Left kidney (tissue), 8 donors: Measurements from ENCODE around the gene HYOU1. TPM values are rescaled to one million over a fixed set of nuclear protein-coding genes. Genes with fewer than 3 reads are reported as not detected.
A peak's percentile ranks its signal among the peaks of the same experiment; 100 is the strongest.
"Not testable (repeated sequence)": the region's sequence is repeated elsewhere in the genome, so short reads cannot be mapped to it uniquely, and the experiment has no call there.

Experiments
- DNase-seq: peaks from one replicate; pipeline ENCODE4 v3.0.0-alpha.2; 2013
- long read RNA-seq, 8 donors: transcript quantifications; one replicate each; lab custom pipeline, GENCODE V29; 2026
- polyA plus RNA-seq: library from polyadenylated mRNA; unstranded; fragments of 120-200 nt; gene quantifications from one replicate; pipeline ENCODE4 v1.2.1, GENCODE V29; 2013; ENCODE audit not compliant: insufficient read length

Gene HYOU1, protein sequence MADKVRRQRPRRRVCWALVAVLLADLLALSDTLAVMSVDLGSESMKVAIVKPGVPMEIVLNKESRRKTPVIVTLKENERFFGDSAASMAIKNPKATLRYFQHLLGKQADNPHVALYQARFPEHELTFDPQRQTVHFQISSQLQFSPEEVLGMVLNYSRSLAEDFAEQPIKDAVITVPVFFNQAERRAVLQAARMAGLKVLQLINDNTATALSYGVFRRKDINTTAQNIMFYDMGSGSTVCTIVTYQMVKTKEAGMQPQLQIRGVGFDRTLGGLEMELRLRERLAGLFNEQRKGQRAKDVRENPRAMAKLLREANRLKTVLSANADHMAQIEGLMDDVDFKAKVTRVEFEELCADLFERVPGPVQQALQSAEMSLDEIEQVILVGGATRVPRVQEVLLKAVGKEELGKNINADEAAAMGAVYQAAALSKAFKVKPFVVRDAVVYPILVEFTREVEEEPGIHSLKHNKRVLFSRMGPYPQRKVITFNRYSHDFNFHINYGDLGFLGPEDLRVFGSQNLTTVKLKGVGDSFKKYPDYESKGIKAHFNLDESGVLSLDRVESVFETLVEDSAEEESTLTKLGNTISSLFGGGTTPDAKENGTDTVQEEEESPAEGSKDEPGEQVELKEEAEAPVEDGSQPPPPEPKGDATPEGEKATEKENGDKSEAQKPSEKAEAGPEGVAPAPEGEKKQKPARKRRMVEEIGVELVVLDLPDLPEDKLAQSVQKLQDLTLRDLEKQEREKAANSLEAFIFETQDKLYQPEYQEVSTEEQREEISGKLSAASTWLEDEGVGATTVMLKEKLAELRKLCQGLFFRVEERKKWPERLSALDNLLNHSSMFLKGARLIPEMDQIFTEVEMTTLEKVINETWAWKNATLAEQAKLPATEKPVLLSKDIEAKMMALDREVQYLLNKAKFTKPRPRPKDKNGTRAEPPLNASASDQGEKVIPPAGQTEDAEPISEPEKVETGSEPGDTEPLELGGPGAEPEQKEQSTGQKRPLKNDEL
- polyA plus RNA-seq, result 114 TPM
- long read RNA-seq, donor 1, full-length matches to known transcripts, result 7 of 12 reads
- long read RNA-seq, donor 1, partial matches to known transcripts, result 5 of 12 reads
- long read RNA-seq, donor 1, other reads (novel, unspliced or antisense), result 0 of 12 reads
- long read RNA-seq, donor 2, full-length matches to known transcripts, result 2 of 2 reads
- long read RNA-seq, donor 2, partial matches to known transcripts, result 0 of 2 reads
- long read RNA-seq, donor 2, other reads (novel, unspliced or antisense), result 0 of 2 reads
- long read RNA-seq, donor 3, full-length matches to known transcripts, result 7 of 7 reads
- long read RNA-seq, donor 3, partial matches to known transcripts, result 0 of 7 reads
- long read RNA-seq, donor 3, other reads (novel, unspliced or antisense), result 0 of 7 reads
- long read RNA-seq, donor 4, result 0 reads
- long read RNA-seq, donor 5, full-length matches to known transcripts, result 2 of 8 reads
- long read RNA-seq, donor 5, partial matches to known transcripts, result 0 of 8 reads
- long read RNA-seq, donor 5, other reads (novel, unspliced or antisense), result 6 of 8 reads
- long read RNA-seq, donor 6, full-length matches to known transcripts, result 6 of 11 reads
- long read RNA-seq, donor 6, partial matches to known transcripts, result 5 of 11 reads
- long read RNA-seq, donor 6, other reads (novel, unspliced or antisense), result 0 of 11 reads
- long read RNA-seq, donor 7, full-length matches to known transcripts, result 9 of 9 reads
- long read RNA-seq, donor 7, partial matches to known transcripts, result 0 of 9 reads
- long read RNA-seq, donor 7, other reads (novel, unspliced or antisense), result 0 of 9 reads
- long read RNA-seq, donor 8, partial matches to known transcripts, result 0 of 3 reads
- long read RNA-seq, donor 8, other reads (novel, unspliced or antisense), result 0 of 3 reads

DNA sequence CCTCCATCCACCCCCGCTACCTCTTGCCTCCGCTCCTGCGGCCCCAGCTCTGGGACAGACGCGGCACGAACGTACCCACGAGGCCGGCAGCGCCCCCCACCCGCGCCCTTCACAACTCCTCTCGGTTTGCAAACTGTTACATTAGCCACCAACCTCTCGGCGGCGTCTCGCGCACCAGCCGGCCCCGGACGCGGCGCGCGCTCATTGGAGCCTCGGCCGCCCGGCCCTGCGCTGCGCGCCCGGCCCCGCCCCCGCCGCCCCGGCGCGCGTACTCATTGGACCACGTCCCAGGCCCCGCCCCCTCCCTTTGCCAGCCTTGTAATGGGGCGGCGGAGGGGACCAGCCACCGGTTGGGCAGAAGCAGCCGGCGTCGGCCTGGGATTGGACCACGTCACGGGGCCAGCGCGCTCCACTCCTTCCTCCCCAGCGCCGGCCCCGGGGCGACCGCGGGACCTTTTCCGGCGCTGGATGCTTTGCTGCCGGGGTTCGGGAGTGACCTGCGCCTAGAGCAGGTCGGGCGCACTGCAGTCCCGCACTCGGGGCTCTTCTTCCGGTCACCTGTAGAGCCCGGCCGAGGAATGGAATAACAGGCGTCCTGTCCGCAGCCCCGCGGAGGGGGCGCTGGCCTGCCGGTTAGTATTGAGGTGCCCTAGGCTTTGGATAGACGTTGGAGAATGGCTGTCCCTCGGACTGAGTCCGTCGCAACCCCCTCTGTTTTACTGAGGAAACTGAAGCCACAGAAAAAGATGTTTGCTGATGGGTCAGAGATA is at the start of gene HYOU1:
TSS of gene HYOU1 (minus strand) at position 206 of the 770 bp plus-strand sequence. CDS start 1,045 bp downstream, outside the sequence.
- DNase-seq, result peak; percentile 96

DNA sequence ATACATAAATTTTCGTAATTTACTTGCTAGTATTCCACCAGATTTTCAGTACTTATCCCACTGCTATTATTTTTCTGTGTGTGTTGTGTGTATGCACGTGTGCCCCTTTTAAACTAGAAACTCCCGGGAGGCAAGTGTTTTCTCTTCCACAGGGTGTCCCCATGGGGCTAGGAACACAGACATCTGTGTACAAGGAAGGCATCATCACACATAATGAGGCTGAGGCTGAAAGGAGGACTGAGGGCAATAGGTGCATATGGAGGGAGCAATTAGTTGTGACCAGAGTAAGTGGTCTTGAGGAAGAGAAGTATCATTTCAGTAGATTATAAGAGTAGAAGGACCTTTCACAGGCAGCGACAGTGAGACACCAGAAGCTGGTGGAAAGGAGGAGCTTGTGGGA is 46.8 kb upstream of the HYOU1 start:
- DNase-seq, result no peak

DNA sequence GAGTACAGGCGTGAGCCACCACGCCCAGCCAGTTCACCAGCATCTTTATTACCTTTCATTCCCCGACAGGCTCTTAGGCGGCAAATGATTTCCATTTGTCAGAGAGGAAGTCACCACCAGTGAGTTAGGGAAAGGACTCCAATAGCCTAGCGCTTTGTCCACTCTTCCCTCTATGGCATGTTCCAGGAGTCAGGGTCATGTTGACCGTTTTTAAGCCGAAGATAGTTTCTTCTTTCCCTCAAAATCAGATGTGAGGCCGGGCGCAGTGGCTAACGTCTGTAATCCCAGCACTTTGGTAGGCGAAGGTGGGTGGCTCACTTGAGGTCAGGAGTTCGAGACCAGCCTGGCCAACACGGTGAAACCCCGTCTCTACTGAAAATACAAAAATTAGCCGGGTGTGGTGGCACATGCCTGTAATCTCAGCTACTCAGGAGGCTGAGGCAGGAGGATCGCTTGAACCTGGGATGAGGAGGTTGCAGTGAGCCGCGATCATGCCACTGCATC is 46.2 kb upstream of the HYOU1 start:
- DNase-seq, result not testable (repeated sequence)

DNA sequence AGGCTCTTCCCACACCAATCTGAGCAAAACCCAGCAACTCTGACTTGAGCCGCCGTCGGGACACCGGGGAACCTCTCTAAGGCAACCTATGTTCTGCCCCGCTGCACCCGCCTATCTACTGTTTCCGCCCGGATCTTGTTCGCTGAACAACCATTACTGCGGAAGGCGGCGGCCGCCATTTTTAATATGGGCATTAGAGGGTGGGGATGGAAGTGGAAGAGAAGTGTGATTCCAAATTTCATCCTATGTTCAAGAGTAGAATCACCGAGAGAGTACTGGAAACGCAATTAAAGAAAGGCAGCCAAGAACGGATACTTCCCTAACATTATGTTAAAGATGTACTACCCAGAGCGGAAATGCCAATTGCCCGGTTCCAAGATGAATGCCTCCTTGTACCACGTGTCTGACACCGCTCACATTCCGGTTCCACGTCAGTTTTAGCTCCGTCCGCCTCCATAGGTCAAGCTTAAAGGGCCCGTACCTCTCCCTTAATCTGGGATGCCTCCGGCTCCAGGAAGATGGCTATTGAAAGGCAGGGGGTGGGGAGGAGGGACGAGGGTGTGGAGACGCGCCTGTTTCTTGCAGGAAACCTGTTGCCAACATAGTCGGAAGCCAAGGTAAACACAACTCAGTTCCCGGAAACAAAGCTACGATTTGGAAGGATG is 44.9 kb upstream of the HYOU1 start, which contains the start of gene DPAGT1:
TSS of gene DPAGT1 (minus strand) at position 95 of the 665 bp plus-strand sequence. CDS start 198 bp downstream, outside the sequence.
- peak; percentile 94 for DNase-seq

DNA sequence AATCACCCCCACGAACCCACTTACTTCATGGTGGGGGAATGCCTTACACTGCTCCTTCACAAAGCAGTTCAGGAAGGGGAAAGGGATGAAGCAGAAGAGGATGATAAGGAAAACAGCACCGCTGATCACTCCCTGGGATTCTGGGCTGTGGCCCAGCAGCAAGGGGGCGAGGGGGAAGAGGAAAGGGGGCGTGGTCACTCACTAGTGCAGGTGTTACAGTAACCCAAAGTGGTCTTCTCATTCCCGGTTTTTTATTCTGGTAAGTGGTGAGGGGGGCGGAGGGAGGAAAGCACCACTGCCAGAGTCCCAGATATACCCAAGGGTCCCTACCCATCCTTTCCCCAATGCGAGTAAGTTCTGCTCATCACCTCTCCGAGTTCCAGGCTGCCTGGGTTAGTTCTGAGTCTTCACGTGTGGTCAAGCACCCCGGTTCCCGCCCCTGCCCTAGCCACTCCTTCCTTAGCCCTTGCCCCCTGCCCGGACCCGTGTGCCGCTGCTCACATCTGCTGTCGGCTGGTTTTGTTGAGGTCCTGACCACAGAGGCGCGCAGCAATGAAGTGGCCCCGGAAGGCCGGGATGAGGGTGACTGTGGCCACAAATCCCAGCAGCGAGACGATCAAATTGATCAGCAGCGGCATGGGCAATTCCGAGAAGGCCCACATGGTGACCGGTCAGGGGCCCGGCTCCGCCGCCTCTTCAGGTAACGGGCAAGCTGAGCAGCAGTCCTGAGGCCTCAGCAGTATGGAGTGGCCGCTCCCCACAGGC is 44.2 kb upstream of the HYOU1 start:
- no peak for DNase-seq

DNA sequence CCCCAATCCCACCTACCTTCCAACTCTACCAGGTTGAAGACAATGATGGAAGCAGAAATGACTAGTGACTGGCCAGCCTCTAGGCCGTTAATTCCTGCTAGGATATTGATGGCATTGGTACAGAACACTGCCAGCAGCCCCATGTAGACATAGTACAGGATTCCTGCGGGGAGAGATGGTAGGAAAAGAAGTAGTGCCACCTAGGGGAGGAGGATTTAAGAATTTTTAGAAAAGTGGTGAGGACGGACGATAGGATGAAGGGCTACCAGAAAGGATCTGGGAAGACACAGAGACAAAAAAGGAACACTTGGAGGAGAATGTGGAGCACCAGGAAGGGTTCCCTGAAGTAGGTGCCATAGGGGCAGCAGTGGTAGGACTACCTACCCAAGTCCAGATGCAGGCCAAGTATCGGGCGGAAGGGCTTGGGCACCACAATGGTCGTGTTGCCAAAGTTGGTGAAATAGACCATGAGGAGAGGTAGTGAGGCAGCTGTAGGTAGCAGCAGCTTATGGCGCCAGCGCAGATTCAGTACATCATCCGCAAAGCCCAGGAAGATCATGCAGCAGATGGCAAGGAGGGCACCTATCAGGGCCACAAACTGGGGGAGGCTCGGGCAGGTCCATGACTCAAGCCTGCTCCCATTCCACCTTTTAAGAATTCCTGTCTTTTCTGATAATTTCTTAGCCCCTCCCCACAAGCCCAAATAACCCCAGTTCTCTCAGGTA is 43.4 kb upstream of the HYOU1 start:
- DNase-seq, result no peak

DNA sequence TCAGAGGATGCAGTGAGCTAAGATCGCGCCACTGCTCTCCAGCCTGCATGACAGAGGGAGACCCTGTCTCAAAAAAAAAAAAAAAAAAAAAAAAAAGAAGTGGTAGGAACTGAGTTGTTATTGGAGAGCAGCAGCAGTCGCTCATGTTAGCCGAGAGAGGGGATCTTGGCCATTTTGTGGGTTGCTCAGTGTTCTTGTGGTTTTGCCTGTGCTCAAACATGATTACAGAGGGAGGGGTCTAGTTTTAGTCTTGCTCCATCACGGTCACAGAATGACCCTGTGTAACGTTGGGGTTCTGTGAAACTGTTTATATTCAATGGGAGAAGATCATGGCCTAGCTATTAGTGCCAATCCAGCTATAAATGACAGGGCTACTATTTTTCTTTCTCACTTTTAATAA is 42.7 kb upstream of the HYOU1 start:
- no peak for DNase-seq

DNA sequence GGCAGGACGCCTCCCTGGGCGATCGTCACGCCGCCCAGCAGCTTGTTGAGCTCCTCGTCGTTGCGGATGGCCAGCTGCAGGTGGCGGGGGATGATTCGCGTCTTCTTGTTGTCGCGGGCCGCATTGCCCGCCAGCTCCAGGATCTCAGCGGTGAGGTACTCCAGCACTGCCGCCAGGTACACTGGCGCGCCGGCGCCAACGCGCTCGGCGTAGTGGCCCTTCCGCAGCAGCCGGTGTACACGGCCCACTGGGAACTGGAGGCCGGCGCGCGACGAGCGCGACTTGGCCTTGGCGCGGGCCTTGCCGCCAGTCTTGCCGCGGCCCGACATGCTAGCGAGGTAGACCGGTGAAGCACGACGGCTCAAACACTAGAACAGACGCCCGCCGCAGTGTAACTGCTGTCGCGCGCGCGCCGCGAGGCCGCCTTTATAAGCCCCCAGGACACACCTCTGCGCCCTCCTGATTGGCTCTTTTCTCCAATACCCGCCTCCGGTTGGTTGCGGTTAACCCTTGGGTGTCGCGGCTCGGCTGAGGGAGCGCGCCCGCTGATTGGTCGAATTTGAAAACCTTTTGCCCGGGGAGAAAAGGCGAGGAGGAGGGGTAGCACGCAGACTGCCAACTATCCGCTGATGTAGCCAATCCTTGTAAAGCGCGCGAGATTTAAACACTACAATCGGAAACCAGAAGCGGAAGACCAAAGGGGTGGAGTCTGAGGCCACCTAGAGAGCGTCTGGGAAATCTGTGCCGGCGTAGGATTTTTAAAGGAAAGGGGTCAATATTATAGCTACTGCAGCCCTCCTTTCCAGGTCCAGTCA is 38.3 kb upstream of the HYOU1 start:
- DNase-seq, result peak; percentile 99

DNA sequence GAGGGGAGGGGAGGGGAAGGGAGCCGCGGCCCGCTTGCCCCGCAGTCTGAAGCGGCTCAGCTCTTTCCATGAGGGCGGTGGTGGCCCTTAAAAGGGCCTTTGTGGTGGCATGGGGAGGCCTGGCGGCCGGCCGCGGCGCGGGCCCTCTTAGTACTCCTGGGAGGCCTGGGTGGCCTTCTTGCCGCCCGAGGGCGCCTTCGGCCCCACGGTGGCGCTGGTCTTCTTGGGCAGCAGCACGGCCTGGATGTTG is 37.7 kb upstream of the HYOU1 start:
- peak; percentile 62 for DNase-seq

DNA sequence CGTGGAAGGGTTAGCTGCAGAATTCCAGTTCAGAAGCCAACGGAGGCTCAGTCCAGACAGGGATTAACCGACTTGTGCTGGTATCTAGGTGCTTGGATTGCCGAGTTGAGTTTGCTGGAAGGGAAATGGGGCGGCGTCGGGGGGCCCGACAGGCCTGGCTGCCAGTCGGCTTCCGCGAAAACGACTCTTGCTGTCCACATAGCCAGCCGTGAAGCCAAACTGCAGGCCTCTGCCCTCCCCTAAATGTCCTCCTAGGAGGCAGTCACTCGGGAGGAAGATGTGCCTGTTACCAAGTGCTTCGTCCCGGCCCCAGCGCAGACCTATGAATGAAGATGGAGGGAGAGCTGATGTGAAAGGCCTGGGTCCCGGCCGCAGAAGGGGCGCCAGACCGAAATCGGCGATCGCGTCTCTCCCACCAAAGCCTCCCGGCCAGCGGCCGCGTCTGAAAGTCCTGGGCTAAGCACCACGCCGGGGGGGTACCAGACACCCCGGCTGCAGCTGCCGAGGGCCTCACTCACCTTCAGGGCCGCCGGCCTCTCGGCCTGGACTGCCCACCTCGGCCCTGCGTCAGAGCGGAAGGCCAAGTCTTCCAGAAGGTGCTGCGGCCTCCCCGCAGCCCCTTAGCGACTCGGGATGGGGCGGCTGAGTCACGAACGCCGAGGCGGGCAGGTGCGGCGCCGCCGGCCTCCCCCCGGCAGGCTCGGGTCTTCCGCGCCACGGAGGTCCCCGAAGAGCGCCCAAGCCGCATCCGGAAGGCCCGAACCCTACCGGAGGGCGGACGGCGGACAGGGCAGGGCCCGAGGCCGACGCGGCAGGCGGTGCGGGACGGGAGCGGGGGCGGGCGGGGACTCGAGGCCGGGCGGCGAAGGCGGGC is 37.2 kb upstream of the HYOU1 start:
- no peak for DNase-seq

DNA sequence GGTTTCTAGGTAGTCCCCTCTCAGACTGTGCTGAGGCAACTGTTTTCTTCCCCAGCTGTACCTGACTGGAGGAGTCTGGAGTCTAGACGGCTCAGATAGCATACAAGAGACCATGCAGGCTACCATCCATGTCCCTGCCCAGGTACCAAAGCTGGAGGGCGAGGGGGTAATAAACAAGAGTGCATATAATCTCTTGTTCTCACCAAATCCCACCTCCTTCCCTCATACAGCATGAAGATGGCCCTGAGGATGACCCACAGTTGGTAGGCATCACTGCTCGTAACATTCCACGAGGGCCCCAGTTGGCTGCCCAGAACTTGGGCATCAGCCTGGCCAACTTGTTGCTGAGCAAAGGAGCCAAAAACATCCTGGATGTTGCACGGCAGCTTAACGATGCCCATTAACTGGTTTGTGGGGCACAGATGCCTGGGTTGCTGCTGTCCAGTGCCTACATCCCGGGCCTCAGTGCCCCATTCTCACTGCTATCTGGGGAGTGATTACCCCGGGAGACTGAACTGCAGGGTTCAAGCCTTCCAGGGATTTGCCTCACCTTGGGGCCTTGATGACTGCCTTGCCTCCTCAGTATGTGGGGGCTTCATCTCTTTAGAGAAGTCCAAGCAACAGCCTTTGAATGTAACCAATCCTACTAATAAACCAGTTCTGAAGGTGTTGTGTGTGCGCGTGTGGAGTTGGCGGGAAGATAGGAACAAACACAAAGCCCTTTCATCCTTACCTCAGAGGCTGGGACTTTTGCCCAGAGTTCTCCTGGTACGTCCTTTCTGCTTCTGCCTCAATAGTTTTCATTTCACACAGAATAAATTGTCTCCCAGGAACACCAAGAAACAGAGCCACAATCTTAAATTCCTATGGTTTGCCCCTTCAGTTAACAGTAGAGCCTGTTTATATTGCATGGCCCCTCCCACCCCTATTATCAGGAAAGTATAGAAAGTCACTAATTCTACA is 36.2 kb upstream of the HYOU1 start:
- no peak for DNase-seq

DNA sequence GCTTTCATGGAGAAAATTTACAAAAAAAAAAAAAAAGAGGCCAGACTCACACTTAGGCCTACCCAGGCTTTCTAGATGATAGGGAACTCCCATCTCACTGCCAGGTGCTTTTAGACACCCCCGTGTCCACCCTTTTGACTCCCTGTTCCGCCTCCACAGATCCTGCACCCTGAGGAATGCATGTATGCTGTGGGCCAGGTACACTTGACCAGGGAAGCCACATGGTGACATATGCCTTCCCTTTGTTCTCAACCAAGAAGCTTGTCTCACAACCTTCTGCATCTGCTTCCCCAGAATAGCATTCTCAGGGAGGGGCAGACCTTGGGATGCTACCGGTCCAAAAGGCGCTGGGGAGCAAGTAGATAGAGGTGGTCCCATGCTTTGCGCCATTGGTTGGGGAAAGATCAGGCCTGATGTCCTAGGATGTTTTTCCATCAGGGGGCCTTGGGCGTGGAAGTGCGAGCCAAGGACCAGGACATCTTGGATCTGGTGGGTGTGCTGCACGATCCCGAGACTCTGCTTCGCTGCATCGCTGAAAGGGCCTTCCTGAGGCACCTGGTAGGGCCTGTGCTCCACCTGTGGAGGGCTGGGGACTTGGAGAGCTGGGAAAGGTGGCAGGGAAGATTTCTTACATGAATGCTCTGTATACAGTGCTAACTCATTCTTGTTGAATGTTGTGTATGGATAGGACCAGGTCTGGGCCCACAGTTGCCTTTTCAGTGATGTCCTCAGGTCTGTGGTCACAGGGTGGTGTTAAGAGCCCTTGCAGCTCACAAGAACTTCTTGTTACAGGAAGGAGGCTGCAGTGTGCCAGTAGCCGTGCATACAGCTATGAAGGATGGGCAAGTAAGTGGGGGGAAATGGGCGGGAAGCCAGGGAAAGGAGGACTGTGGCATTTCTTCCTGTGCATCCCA is 35.2 kb upstream of the HYOU1 start:
- DNase-seq, result no peak

DNA sequence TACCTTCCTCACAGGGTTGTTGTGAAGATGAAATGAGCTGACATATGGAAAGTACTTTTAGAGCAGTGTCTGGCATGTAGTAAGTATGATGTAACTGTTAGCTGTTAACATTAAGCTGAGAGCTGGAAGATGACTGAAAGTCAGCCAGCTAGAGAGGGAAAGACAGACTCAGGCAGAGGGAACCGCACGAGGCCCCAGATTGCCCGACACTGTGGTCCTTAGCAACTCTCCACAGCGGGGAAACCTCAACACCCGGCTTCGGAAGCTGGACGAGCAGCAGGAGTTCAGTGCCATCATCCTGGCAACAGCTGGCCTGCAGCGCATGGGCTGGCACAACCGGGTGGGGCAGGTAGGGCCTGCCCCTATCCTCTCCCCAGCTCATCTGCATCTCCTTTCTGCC is 34.2 kb upstream of the HYOU1 start:
- DNase-seq, result no peak

DNA sequence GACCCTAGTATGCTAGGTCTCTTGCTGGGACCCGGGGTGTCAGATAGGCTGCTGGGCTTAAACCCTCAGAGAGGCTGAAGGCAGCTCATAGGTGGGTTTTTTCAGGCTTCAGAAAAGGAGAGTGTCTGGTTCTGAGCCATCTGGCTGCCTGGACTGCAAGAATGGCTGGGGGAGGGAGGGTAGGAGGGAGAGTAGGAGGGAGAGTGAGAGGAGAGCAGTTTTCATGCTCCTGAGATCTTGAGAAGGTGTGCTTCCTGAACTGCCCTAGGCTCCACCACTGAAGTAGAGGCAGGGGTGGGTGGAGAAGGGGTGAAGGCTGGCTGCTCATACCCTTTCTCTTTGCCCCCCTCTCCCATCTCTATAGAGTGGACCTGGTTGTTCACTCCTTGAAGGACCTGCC is 32.3 kb upstream of the HYOU1 start:
- DNase-seq, result no peak
